Cardiac fibroblast (primary cell): ENCODE results near the gene CHST3.
"Not testable (repeated sequence)": the region's sequence is repeated elsewhere in the genome, so short reads cannot be mapped to it uniquely, and the experiment has no call there.

ENCODE experiments used
- DNase-seq, 2 donors: peaks; one replicate each; pipeline versions ENCODE4 v3.0.0 to v3.0.0-alpha.2; 2010; ENCODE audit warnings: low read depth in 2 of 2
- H3K4me3 ChIP-seq, 2 donors: replicated peaks in 1 of 2; 1 replicate in 1 of 2; 2 replicates in 1 of 2; pipeline ENCODE4 v1.5.1; 2011; ENCODE audit warnings: low read depth in 2 of 2, low read length in 2 of 2, mild to moderate bottlenecking in 2 of 2, moderate library complexity in 1 of 2
- CTCF ChIP-seq: IDR thresholded peaks from one replicate; pipeline ENCODE4 v1.5.1; 2011; ENCODE audit warnings: low read depth, mild to moderate bottlenecking, low read length, inconsistent platforms

CHST3 gene

GRCh38 chr10:71961831-71962230 lies 2.4 kb upstream of the CHST3 start:
- TF ChIP-seq CTCF = no peak
- no peak for DNase-seq
- no peak overlapping the region for H3K4me3 ChIP-seq

DNA sequence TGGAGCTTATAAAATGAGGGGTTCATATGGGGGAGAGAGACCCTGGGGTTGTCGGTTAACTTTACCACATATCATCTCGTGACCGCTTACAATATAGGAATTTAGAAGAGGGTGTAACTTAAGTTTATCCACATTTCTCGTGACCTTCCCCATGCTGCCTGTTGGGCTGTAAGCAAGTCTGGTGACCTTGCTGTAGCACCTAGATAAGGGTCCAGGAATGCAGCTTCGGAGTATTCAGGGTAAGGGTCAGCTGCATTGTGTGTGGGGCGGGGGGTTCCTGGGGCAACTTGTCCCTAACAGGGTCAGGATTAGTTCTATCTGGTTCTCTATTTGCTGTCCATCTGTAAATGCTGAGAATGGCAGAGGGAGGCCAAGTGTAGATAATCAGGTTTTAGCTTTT lies 1.3 kb upstream of the CHST3 start:
- H3K4me3 ChIP-seq = no peak overlapping the region
- TF ChIP-seq CTCF = no peak
- no peak for DNase-seq

GRCh38 chr10:71963351-71964097 lies 671 bp upstream of the CHST3 start:
- DNase-seq = peak; percentile 50 to 63
- TF ChIP-seq CTCF = no peak
- H3K4me3 ChIP-seq = peak overlapping the region; percentile 73 to 80

GRCh38 chr10:71964743-71965515 lies 734 bp downstream of the CHST3 start:
- DNase-seq = peak; percentile 81 to 84
- peak overlapping the region; percentile 73 to 80 for H3K4me3 ChIP-seq
- no peak for TF ChIP-seq CTCF

DNA sequence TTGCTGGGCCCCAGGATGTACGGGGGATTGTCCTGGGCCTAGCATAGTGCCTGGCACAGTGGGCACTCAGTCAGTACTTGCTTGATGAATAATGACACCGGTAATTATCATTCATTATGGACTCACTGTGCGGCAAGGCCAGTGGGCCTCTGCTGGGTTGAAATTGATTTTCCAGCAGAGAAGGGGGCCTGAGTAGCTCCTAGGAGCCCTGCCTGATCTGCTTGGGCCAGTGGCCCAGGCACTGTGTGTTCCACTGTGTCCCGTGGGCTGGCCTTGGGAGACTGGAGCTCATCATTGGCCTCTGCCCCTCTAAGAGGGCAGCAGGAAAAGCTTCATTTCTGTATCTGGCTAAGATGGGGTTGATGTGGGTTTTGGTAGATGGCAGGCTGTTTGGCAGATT lies 1.4 kb downstream of the CHST3 start:
- TF ChIP-seq CTCF = no peak
- DNase-seq = no peak
- H3K4me3 ChIP-seq = peak overlapping the region; percentile 73 to 80

DNA sequence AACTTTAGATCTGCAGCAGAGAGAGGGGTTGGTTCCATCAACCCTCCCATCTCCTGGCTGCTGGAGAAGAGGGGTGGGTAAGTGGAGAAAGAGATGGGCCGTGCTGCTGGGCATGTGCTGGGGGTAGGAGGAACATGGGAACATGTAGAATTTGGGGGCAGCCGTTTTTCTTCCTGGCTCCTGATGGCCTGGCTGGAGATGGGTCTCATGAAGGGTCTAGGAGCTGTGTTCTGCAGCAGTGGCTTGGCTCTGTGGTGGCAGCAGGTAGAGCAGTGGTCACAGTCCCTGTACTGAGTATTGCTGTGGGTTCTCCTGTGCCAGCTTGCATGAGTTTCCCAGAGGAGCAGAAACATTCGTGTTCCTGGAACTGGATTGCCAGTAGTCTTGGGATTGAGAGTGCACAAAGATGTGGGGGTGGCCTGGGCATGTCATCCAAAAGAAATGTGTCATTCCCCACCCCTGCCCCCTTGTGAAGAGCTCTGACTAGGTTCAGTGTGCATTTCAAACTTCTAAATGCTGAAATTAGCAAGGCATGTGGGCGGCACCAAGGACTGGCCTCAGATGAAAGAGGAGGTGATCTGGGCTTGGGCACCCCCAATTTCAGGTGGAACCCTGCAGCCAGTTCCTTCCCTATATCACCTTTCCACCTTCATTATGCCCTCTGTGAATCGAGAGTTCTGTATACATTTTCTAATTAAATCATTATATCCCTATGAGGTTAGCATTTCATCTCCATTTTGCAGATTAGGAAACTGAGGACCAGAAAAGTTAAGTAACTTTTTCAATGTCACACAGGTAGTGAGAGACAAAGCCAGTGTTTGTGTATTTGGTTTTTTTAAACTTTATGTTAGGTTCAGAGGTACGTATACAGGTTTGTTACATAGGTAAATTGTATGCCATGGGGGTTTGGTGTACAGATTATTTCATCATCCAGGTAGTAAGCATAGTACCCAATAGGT lies 2.1 kb downstream of the CHST3 start:
- H3K4me3 ChIP-seq = peak overlapping the region; percentile 73 to 80
- DNase-seq = peak; percentile 35 to 46
- no peak for TF ChIP-seq CTCF

GRCh38 chr10:71967958-71968357 lies 3.8 kb downstream of the CHST3 start:
- not testable (repeated sequence) for H3K4me3 ChIP-seq, DNase-seq
